ENCODE results near the gene CD300LG. TPM values are rescaled to one million over a fixed set of nuclear protein-coding genes. Genes with fewer than 3 reads are reported as not detected.

Gene CD300LG
- total and polyA plus RNA-seq, 12 donors = 0.78 to 7.3 (median 2.4) TPM

DNA sequence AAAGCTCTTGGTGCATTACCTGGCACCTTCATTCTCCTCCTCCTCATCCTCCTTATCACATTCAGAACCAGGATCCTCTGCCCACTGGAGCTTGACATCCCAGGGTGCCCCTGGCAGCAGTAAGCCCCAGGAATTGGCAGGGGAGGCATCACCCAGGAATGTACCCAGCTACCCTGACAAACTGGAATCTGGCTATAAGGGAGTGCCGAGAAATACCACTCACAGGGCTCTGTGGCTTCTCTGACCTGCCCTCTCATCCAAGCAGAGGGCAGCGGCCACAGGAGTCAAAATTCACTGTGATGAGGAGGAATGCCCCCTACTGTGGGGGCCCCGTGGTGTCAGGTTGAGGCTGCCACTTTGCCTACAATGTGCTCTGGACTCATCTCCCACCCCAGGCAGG, 33.6 kb upstream of the CD300LG start:
- H3K27ac ChIP-seq = no peak overlapping the region
- DNase-seq = no peak
- H3K27me3 ChIP-seq = no peaks in the 10 kb centered on the region
- 90 to 100% (median 95%) methylated on average over 3 of the region's 3 CpGs for WGBS, 4 donors
- no peak overlapping the region for H3K4me3 ChIP-seq
- no peaks in the 10 kb centered on the region for H3K4me1 ChIP-seq (replicated peaks in 1 of 2)
- peaks cover 0 to 3% of the 10 kb centered on the region in 2 donors for H3K36me3 ChIP-seq (replicated peaks in 1 of 2)
- intact Hi-C loops (cut with DNase I) = no loop called here
- H3K9me3 ChIP-seq (replicated peaks in 1 of 3) = no peaks in the 10 kb centered on the region
- no peak for TF ChIP-seq POLR2A (IDR thresholded peaks at IDR 0.05)
- TF ChIP-seq, protein P1, sequence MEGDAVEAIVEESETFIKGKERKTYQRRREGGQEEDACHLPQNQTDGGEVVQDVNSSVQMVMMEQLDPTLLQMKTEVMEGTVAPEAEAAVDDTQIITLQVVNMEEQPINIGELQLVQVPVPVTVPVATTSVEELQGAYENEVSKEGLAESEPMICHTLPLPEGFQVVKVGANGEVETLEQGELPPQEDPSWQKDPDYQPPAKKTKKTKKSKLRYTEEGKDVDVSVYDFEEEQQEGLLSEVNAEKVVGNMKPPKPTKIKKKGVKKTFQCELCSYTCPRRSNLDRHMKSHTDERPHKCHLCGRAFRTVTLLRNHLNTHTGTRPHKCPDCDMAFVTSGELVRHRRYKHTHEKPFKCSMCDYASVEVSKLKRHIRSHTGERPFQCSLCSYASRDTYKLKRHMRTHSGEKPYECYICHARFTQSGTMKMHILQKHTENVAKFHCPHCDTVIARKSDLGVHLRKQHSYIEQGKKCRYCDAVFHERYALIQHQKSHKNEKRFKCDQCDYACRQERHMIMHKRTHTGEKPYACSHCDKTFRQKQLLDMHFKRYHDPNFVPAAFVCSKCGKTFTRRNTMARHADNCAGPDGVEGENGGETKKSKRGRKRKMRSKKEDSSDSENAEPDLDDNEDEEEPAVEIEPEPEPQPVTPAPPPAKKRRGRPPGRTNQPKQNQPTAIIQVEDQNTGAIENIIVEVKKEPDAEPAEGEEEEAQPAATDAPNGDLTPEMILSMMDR (IDR thresholded peaks at IDR 0.05) = no peak

DNA sequence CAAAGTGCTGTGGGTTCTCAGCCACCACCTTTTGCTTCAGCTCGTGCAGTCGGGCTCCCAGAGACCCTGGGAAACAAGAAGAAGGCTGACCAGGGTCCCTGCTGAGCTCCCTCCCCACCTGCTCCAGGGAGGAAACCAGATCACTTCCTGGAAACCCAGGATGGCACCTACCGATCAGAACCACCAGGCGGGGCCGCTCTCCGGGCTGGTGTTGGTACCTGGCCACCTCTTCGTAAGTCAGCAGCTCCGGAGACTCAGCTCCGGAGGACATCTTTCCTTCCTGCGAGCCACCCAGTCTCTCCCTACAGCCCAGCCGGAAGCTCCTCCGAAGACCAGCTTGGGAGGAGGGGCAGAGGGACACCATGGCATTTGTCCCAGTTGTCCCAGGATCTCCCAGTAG, 33.0 kb upstream of the CD300LG start:
- peak in 1 of 7 donors; percentile 39 for DNase-seq
- Histone ChIP-seq H3K27ac (no peak overlapping the region), H3K36me3 (replicated peaks in 1 of 2) (peaks cover 0 to 3% of the 10 kb centered on the region in 2 donors), H3K4me1 (replicated peaks in 1 of 2) (no peaks in the 10 kb centered on the region), H3K27me3 (no peaks in the 10 kb centered on the region), H3K9me3 (replicated peaks in 1 of 3) (no peaks in the 10 kb centered on the region), H3K4me3 (no peak overlapping the region)
- TF ChIP-seq, protein P1 (IDR thresholded peaks at IDR 0.05) = no peak
- TF ChIP-seq POLR2A (IDR thresholded peaks at IDR 0.05) = no peak
- intact Hi-C loops (cut with DNase I) = no loop called here
- WGBS, 4 donors = 86 to 96% (median 88%) methylated on average over 3 to 12 of the region's 12 CpGs

DNA sequence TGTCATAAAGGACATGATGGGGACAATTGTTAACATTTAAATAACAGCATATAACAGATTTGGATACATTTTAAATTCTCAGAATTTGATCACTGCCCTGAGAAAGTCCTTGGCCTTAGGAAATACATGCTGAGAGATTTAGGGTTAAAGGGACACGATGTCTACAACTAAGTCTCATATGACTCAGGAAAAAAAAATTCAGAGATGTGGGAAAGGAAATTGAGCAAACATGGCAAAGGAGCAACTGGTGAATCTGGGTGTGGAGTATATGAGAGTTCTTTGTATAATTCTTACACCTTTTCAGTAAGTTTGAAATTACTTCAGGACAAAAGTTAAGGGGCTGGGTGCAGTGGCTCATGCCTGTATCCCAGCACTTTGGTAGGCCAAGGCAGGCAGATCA, 32.3 kb upstream of the CD300LG start:
- Histone ChIP-seq H3K4me1 (replicated peaks in 1 of 2) (no peaks in the 10 kb centered on the region), H3K27me3 (no peaks in the 10 kb centered on the region), H3K27ac (no peak overlapping the region), H3K4me3 (no peak overlapping the region), H3K36me3 (replicated peaks in 1 of 2) (peaks cover 0 to 3% of the 10 kb centered on the region in 2 donors), H3K9me3 (replicated peaks in 1 of 3) (no peaks in the 10 kb centered on the region)
- 6 to 11% (median 9%) methylated on average over 1 of the region's 1 CpG for WGBS, 4 donors
- no peak for TF ChIP-seq POLR2A (IDR thresholded peaks at IDR 0.05)
- TF ChIP-seq, protein P1 (IDR thresholded peaks at IDR 0.05) = no peak
- no peak for DNase-seq
- intact Hi-C loops (cut with DNase I) = no loop called here

DNA sequence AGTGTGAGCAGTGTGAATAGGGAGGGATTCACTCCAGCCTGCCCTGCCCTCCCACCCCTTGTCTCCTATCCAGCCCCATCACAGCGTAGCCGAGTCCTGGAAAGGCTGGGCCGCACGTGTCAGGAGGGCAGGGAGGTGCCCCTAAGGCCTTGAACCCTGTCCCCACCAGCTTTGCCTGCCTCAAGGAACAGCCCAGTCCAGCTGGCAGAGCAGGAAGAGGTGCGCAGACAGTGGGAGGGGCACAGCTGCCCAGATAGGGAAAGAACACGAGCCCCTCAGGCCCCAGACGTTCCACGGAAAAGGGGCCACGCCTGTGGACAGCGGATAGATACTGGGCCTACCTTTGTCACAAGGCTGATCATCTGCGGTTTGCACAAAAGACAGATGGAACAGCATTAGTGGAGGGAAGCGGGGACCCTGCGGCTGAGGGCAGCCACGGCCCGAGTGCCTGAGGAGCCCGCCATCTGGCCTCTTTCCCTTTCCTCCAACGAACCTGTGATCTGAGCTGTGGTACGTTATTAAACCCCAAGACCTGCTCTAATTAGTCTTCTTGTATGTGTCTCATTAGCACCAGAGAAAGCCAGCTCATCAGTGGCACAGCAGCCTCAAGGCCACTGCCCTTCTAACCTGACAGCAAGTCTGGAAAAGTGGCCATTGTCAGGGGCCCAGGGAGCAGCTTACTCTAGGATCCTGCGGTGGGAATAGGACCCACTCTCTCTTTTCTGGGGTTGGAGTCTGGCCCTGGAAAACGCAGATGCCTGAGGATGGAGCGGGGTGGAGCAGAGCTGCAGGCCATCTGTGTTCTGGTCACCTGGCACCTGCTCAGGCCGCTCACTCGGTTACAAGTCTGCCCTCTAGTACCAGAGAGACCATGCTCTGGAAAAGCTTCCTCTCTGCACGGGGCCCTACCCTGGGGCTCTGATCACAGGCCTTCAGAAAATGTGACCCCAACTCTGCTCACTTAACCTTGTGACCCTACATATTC, 30.3 kb upstream of the CD300LG start:
- intact Hi-C loops (cut with DNase I) = no loop called here
- WGBS, 4 donors = 90 to 94% (median 92%) methylated on average over 19 to 24 of the region's 24 CpGs
- TF ChIP-seq, protein P1 (IDR thresholded peaks at IDR 0.05) = no peak
- TF ChIP-seq POLR2A (IDR thresholded peaks at IDR 0.05) = no peak
- Histone ChIP-seq H3K4me1 (replicated peaks in 1 of 2) (no peaks in the 10 kb centered on the region), H3K27me3 (no peaks in the 10 kb centered on the region), H3K27ac (no peak overlapping the region), H3K36me3 (replicated peaks in 1 of 2) (peaks cover 0 to 3% of the 10 kb centered on the region in 2 donors), H3K9me3 (replicated peaks in 1 of 3) (no peaks in the 10 kb centered on the region), H3K4me3 (no peak overlapping the region)
- DNase-seq = peak in 1 of 7 donors; percentile 28

Data from adrenal gland (tissue), 12 donors.